HG02763 (cell line): Measurements from ENCODE around the gene CLEC19A.

Source experiments
- ATAC-seq: cut with Tn5 transposase; IDR thresholded peaks from one replicate; pipeline ENCODE4 v1.9.1; 2021; ENCODE audit warnings: mild to moderate bottlenecking, moderate library complexity; ENCODE audit not compliant: unreplicated experiment

CLEC19A gene

DNA sequence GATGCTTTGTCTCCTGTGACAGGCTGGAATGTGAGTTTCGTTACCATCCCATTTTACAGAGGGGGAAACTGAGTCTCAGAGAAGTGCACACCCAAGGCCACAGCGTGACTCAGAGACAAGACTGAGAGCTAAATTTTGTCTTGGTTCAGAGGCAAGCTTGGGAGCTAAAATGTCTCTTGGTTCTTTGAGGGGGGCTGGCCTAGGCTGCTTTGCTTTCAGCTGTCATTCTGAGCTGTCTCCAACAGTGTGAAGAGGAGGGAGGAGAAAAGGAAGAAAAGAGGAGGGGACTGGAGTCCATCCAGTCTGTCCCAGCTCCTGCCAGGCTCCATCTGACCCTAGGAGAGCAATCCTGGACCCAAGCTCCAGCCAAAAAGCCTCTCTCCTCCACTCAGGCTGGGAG is at the start of gene CLEC19A:
TSS of gene CLEC19A (plus strand) at position 301 of the 400 bp plus-strand sequence. CDS start 121 bp downstream, outside the sequence.
- no peak for ATAC-seq

DNA sequence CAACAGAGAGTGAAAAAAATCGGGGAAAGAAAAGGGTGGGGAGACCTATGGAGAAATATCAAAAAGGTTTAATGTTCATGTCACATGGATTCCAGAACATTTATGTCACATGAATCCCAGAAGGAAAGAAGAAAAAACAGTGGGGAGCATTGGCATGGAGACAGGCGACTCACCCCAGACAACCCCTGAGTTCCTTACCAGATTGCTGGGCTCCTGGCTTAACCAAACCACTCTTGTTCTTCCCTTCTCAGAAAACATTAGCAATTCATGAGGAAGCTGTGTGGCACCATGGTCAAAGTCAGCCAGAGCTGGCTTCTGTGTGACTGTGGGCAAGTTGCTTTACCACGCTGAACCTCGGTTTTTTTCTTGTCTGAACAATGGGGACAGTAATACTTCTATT is 49.6 kb upstream of the CLEC19A start:
- no peak for ATAC-seq

DNA sequence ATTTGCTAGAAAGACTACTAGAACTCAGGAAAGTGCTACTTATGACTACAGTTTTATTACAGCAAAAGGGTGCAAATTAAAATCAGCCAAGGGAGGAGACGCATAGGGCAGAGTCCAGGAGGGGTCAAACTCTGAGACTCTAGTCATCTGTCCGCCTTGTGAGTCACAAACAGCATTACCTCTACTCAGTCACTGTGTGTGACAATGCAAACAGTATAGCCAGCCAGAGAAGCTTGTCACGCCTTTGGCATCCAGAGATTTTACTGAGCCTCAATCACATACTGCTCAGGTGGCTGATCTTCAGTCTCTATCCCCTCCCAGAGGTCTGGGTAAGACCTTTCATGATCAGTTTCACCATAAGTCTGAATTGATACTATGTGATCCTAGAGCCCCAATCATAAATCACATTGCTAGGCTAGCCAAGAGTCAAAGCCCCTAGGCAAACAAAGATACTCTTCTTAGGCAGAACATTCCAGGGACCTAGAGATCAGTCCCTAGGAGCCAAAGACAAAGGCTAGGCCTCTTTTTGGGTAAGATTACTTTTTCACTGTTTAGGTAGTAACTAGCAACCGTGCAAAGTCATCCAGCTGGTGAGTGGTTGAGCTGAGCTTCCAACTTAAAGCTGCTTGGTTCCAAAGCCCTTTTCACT is 48.8 kb upstream of the CLEC19A start:
- no peak for ATAC-seq

DNA sequence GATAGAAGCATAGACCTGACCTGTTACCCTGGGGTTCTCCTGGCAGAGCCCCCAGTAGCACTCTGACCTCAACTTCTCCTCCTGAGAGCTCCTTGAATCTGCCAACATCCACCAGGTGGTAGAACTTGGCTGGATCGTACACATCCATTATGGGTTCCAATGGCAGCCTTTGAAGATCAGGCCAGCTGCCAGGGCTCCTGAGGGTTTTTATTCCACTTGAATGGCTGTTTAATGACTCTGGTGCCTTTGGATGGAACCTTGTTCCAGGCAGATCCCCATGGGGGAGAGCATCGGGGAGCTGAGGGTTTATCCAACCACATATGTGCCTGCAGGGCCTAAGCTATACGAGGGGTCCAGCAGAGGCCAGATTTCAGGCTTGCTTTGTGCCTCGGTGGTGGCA is 47.1 kb upstream of the CLEC19A start:
- ATAC-seq = no peak

DNA sequence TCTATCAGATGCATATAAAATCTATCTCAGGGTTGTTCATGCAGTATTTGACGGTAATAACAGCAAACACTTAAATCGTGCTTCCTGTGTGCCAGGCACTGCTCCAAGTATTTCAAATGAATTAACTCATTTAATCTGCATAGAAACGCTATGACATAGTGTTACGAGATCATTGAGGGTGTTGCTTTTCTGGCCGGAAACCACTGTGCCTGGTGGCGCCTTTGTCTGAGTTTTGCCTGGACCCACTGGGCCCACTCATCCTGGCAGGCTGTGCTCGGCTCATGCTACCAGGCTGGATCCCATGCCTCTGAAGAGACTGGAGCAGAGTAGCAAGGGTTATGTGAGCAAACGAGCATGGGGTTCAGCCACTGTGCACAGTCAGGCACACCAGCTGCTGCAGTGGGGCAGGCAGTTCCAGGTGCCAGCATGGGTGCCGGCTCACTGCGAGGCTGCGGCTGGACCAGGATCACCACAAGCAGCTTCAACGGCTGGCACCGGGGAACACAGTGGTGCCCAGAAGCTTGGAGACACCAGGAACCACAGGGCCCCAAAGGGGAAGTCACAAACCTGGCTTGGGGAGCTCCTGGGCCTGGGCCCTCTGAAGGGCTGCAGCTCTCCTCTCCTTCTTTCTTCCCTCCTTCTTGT is 45.9 kb upstream of the CLEC19A start:
- no peak for ATAC-seq

DNA sequence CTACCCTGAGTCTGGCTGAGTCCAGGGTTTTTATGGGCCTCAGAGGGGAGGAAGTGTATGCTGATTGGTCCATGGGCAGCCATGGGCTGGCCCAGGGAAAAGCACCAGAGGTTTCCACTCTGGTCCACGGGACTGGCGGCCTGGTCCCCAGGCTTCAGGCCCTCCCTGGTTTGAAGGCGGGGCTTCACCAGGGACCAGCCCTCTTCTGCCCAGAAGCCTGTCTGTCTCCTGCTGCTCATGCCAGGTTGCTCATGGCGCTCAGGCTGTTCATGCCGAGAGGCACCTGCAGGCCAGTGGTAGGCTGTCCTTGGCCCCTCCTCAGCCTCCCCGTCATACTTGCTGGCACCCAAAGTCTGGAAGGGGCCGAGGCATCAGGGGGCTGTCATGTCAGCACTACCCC is 45.0 kb upstream of the CLEC19A start:
- no peak for ATAC-seq

DNA sequence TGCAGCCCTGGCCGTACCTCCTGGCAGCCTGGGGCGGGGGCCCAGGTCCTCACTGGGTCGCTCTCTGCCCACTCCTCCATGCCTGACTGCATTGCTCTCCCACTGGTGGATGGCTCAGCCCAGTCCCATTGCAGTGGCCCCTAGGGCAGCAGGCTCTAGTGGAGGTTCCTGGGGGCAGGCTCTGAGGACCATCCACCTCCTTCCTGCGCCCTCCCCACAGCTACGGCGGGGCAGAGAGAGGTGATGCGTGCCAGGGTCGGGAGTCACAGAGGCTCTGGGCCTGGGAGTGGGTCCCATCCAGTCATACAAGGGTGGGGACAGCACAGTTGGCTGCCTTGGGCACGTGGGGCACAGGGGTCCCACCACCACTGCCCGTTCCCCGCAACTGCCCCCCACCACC is 44.0 kb upstream of the CLEC19A start:
- no peak for ATAC-seq

DNA sequence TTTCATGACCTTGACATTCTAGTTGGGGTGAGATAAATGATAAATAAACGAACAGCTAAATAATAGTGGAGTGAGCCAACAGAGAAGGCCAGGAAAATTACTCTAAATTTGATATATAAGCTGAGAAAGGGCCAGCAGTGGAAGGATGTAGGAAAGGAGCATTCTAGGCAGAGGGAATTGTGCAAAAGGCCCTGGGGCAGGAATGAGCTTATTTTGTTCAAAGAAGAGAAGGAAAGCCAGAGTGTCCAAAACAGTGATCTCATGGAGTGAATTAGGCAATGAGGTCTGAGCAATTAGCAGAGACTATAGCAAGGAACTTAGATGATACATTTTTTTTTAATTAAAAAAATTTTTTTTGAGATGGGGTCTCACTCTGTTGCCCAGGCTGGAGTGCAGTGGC is 43.3 kb upstream of the CLEC19A start:
- no peak for ATAC-seq

DNA sequence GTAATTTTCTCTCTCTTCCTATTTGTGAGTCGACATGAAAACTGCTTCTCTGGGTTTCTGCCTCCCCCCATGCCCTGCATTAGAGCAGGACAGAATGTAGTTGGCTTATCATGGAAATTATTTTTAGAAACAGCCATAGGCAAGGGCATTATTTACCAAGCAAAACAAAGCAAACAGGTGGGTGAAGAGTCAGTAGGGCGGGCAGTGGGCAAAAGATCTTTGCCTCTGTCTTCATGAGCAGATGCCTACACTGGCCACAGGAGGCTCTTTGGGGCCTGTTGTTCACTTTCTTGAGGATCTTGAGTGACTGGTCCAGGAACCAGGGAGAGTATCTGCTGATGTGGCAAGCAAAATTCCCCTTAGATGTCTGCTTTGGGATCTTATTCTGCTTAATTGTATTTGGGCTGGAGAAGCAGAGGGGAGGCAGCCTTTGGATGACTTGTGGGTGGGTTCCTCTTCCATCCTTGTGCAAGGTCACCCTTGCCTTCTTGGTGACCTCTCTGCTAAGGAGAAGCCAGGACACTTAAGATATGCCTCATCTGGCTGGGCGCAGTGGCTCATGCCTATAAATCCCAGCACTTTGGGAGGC is 42.5 kb upstream of the CLEC19A start:
- no peak for ATAC-seq

DNA sequence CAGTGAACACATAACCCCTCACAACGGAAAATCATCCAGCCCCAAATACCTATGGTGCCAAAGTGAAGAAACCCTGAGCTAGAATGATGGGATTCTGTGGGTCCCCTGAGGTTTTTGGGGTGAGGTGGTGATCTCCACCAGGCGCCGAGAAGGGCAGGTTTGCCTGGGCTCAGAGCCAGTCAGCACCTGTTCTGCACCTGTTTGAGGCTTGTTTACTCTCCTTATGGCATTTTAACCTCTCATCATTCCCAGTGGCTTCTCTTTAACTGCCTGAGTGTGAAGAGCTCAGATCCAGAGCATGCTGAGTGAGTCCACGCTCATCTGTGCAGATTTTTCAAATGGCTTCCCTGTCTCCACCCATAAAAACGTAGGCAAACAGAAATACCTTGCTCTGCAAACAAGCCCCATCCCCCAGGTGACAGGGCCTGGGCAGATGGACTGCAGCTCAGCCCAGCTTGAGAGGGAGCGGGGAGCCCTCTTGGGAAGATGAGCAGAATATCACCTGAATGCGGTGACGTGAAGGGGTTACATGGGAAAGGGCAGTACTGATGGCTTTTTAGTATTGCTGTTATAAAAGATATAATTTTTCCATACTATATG is 40.1 kb upstream of the CLEC19A start:
- no peak for ATAC-seq

DNA sequence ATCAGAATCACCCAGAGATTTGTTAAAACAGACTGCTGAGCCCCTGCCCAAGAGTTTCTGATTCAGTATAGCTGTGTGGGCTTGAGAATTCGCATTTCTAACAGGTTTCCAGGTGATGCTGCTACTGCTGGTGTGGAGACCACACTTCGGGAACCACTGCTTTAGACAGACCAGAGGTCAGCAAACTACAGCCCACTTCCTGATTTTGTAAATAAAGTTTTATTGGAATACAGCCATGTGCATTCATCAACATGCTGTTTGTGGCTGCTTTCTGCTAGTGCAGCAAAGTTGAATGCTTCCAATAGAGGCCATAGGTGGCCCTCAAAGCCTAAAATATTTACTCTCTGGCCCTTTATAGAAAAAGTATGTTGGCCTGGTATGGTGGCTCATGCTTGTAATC is 32.6 kb upstream of the CLEC19A start:
- ATAC-seq = no peak

DNA sequence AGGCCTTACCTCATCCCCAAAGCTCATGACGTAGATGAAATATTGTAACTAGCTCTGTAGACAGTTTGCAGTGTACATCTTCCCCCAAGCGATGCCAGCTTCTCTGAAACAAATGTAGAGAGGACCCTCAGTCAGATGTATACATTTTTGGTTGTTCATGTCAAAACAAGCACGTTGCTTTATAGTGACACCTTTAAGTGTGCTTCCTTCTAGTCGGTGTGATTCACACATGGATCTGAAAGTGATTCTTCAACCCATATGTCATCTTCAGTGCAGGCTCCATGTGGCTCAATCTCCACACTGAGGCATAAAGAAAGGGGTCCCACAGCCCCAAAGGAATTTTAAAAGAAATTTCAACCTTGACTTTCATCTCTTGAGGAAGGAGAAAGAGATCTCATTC is 30.9 kb upstream of the CLEC19A start:
- ATAC-seq = no peak

DNA sequence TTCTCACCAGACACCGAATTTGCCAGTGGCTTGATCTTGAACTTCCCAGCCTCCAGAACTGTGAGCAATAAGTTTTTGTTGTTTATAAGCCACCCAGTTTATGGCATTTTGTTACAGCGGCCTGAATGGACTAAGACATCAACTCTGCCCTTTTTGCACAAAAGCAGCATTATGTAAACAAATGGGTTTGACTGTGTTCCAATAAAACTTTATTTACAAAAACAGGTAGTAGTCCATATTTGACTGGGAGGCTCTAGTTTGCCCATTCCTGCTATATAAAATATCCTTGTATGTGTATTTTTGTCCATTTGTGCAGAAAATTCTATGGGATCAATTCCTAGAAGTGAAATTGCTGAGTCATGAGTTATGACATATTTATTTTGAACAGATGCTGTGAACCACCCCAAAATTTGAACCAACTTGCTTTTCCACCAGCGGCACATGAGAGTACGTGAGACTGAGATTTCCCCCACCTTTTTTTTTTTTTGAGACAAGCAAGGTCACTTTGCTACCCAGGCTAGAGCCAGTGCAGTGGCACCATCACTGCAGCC is 21.3 kb upstream of the CLEC19A start:
- no peak for ATAC-seq

DNA sequence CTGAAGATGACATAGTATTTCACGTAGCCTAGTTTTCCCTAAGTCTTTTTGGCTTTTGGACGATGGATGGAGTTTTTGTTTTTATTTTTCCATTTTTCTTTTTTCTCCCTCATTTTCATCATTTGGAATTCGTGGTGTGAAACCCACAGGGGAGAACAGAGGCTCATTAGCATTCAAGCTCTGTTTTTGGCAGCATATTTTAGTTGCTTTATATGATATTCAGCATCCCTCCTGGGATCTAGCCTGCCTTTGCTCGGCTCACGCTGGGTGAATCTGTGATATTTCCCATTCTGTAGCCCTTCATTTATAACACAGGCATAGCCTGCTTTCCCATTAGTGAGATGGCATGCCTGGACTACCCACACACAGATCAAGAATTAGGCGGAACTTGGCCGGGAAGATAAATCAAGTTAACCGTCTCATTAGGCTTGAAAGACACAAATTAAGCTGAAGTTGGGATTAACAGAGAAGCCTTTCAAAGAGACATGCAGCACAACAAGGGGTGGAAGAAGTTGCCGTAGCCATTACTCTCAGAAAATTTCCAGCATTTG is 20.1 kb upstream of the CLEC19A start:
- no peak for ATAC-seq

DNA sequence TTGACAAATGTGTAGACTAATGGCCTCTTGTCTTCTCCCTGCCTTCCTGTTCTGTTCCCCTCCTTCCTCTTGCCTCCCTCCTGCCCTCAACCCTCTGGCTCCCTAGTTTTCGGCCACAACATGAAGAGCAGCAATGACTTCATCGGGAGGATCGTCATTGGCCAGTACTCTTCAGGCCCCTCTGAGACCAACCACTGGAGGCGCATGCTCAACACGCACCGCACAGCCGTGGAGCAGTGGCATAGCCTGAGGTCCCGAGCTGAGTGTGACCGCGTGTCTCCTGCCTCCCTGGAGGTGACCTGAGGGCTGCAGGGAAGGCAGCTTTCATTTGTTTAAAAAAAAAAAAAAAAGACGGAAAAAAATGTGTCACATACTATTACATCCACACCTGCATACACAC is 18.8 kb upstream of the CLEC19A start:
- no peak for ATAC-seq

DNA sequence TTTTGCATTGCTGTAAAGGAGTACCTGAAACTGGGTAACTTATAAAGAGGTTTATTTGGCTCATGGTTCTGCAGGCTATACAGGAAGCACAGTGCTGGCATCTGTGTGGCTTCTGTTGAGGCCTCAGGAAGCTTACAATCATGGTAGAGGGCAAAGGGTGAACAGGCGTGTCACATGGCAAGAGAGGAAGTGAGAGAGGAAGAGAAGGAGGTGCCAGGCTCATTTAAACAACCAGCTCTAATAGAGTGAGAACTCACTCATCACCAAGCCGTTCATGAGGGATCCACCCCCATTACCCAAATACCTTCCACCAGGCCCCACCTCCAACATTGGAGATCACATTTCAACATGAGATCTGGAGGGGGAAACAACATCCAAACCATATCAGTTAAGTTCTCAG is 16.4 kb upstream of the CLEC19A start:
- no peak for ATAC-seq

DNA sequence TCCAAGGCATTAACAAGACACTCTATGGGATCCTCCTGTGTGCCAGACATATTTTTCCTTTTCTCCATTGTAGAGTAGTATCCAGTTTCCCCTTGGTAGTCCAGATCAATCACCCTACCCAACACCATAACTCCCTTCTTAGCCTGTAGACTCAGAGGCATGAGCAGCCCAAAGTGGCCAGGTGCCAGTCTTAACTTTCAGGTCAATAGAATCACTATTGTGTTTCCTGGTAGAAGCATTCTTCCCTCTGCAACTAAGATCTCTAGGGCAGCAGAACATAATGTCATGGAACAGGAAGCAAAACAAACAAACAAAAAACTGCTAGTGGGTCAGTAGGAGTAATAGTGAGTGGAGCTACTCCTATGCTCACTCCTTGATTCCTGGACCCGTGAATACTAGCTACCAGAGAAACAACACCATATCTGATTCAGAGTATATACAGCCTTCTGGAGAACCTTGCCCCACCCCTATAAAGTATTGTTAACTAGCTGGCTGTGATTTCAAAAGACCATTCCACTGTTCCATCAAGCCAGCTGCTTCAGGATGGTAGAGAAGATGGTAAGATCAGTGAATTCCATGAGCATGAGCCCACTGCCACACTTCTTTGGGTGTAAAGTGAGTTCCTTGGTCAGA is 11.2 kb upstream of the CLEC19A start:
- ATAC-seq = no peak

DNA sequence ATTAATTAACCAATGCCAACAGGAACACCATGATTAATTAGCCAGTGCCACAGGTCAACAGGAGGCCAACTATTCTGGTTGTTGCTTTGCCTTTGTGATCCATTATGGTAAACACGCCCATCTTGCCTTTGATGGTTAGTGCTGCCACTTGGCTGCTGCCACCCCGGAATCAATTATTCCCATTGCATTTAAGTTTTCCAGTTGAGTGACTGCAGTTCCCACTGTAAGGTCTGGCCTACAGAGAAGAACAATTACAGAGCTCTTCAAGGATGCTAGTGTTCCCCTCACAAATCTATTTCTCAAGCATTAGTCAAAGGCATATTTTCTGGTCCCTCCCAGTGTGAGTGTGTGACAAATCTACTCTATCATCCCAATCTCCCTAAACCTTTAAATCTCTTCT is 7.1 kb upstream of the CLEC19A start:
- ATAC-seq = no peak

DNA sequence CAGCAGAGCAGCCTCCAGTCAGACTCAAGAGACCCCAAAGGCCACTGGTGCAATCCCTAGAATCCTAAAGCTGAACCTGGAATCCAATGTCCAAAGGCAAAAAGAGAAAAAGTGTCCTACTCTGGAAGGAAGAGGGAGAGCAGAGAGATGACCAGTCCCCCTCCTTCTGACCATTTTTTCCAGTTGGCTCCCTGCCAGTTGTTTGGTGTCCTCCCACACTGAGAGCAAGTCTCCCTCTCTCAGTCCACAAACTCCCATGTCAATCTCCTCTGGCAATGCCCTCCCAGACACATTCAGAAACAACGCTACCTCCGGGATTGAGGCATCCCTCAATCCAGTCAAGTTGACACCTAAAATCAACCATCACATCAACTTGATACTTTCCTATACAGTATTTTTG is 4.3 kb upstream of the CLEC19A start:
- ATAC-seq = no peak

DNA sequence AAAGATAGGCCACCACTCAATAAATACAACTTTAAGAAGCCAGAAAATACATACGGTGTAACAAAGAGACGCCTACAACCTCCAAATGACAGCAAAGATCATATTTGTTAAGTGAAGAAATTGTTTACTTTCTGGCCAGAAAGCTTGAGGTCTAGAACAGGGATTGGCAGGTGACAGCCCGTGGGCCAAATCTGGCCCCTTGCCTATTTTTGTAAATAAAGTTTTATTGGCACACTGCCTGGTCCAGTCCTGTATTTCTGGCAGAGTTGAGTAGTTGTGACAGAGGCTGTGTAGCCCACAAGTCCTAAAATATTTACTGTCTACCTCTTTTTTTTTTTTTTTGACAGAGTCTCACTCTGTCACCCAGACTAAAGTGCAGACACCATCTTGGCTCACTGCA is 3.4 kb upstream of the CLEC19A start:
- ATAC-seq = no peak

DNA sequence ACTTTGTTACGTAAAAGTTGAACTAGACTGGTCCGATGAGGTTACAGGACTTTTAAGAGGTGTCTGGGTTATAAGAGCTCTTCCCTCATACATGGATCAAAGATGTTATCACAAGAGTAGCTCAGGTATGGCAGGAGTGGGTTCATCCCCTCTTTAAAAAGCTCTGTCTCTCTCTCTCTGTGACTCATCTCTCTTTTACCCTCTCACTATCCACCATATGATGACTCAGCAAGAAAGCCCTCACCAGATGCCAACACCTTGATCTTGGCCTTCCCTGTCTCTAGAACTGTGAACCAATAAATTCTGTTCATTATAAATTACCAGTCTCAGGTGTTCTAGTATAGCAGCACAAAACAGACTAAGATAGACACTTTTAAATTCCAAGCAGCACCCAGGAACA is 1.9 kb upstream of the CLEC19A start:
- no peak for ATAC-seq
